Lung (tissue), 12 donors: ENCODE results near the gene NOTCH1. TPM values are rescaled to one million over a fixed set of nuclear protein-coding genes. Genes with fewer than 3 reads are reported as not detected.

Source experiments
- ATAC-seq: fragments of 200-7000 bp; cut with Tn5 transposase; one replicate; pipeline ENCODE4 v1.9.1; 2020; ENCODE audit warnings: moderate number of reproducible peaks; ENCODE audit not compliant: insufficient read depth, low FRiP score
- DNase-seq, 3 donors: peaks; one replicate each; pipeline ENCODE4 v3.0.0-alpha.2; 2013 to 2017
- H3K27ac ChIP-seq, 2 donors: one replicate each; pipeline ENCODE4 v1.5.1; 2013; ENCODE audit warnings: mild to moderate bottlenecking in 2 of 2, moderate library complexity in 2 of 2, control low read depth in 1 of 2, inconsistent platforms in 1 of 2, low read depth in 1 of 2, low read length in 1 of 2
- H3K27me3 ChIP-seq, 3 donors: one replicate each; pipeline ENCODE4 v1.5.1; 2013; ENCODE audit warnings: low read length in 2 of 3; ENCODE audit not compliant: control insufficient read depth in 3 of 3, insufficient read depth in 3 of 3
- H3K36me3 ChIP-seq, 4 donors: one replicate each; pipeline ENCODE4 v1.5.1; 2013; ENCODE audit warnings: low read length in 4 of 4, mild to moderate bottlenecking in 1 of 4, moderate library complexity in 1 of 4; ENCODE audit not compliant: control insufficient read depth in 4 of 4, insufficient read depth in 4 of 4
- H3K4me1 ChIP-seq, 5 donors: one replicate each; pipeline ENCODE4 v1.5.1; 2013; ENCODE audit warnings: low read length in 5 of 5, mild to moderate bottlenecking in 2 of 5, moderate library complexity in 1 of 5; ENCODE audit not compliant: control insufficient read depth in 5 of 5, insufficient read depth in 5 of 5
- H3K4me3 ChIP-seq: one replicate; pipeline ENCODE4 v1.5.1; 2013; ENCODE audit warnings: mild to moderate bottlenecking, control low read depth, moderate library complexity
- H3K9ac ChIP-seq, 2 donors: one replicate each; pipeline ENCODE4 v1.5.1; 2013; ENCODE audit warnings: low read length in 2 of 2, control low read depth in 1 of 2; ENCODE audit not compliant: insufficient read depth in 1 of 2
- H3K9me3 ChIP-seq, 4 donors: one replicate each; pipeline ENCODE4 v1.5.1; 2013; ENCODE audit warnings: low read length in 3 of 4, mild to moderate bottlenecking in 1 of 4, moderate library complexity in 1 of 4; ENCODE audit not compliant: control insufficient read depth in 4 of 4, insufficient read depth in 3 of 4
- CTCF ChIP-seq: IDR thresholded peaks from 2 replicates; pipeline ENCODE4 v1.5.1; 2012; ENCODE audit warnings: mild to moderate bottlenecking; ENCODE audit errors: control extremely low read depth, extremely low read depth
- WGBS, 2 donors: extraction: QIAGEN DNeasy Blood & Tissue Kit; methylation state at CpG; one replicate each; pipeline ENCODE4 v1.1.7; 2013; 5-methylcytosine and 5-hydroxymethylcytosine counted together
- polyA plus RNA-seq, 2 donors: library from polyadenylated mRNA; stranded (reverse); fragments of 200-250 nt; gene quantifications; one replicate each; pipeline ENCODE4 v1.2.1, GENCODE V29; 2013
- total RNA-seq, 2 donors: library from RNA; depleted of rRNA in 1 of 2; stranded (reverse); fragments of >200 nt in 1 of 2; gene quantifications; one replicate each; pipeline ENCODE4 v1.2.1, GENCODE V29; 2014 to 2021
- donor health status: control.
- donor health status: control.
- donor health status: Bipolar disorder and iron deficiency.
- donor health status: healthy.
- donor health status: DM: yes; HTN: yes; CAD: no.

NOTCH1 gene
- total and polyA plus RNA-seq, 4 donors = 23.9 to 101 (median 44.5) TPM

- Histone ChIP-seq H3K9me3 (no peaks in the 10 kb centered on the region), H3K4me1 (peaks cover 0 to 46% (median 23%) of the 10 kb centered on the region in 5 donors), H3K36me3 (peaks cover 0 to 24% (median 4%) of the 10 kb centered on the region in 4 donors), H3K9ac (no peak overlapping the region), H3K27me3 (no peaks in the 10 kb centered on the region), H3K27ac (peak overlapping the region; percentile 79 to 91), H3K4me3 (peak overlapping the region; percentile 78)
- no peak for ATAC-seq
- WGBS, 2 donors = 0 to 1% methylated on average over 13 to 41 of the region's 41 CpGs
- DNase-seq = no peak
- TF ChIP-seq CTCF = no peak
Measured at GRCh38 chr9:136545692-136545964, 220 bp downstream of the NOTCH1 start.

- peak in 1 of 3 donors; percentile 42 for DNase-seq
- whole genome bisulfite sequencing, 2 donors = 0% methylated on average over 69 to 82 of the region's 82 CpGs
- Histone ChIP-seq H3K9ac (no peak overlapping the region), H3K36me3 (peaks cover 0 to 24% (median 4%) of the 10 kb centered on the region in 4 donors), H3K27me3 (no peaks in the 10 kb centered on the region), H3K9me3 (no peaks in the 10 kb centered on the region), H3K27ac (peak overlapping the region; percentile 79 to 91), H3K4me3 (peak overlapping the region; percentile 78), H3K4me1 (peaks cover 0 to 46% (median 24%) of the 10 kb centered on the region in 5 donors)
- no peak for TF ChIP-seq CTCF
- ATAC-seq = no peak
Measured at GRCh38 chr9:136544964-136545691, 720 bp downstream of the NOTCH1 start.

- TF ChIP-seq CTCF = no peak
- H3K4me1 ChIP-seq = peaks cover 0 to 48% (median 24%) of the 10 kb centered on the region in 5 donors
- WGBS, 2 donors = 0 to 1% methylated on average over 31 of the region's 31 CpGs
- no peaks in the 10 kb centered on the region for H3K9me3 ChIP-seq
- peak overlapping the region; percentile 54 to 91 for H3K27ac ChIP-seq
- peak overlapping the region; percentile 78 for H3K4me3 ChIP-seq
- no peak overlapping the region for H3K9ac ChIP-seq
- no peaks in the 10 kb centered on the region for H3K27me3 ChIP-seq
- ATAC-seq (no peak), DNase-seq (peak; percentile 66 to 74 (median 71))
- H3K36me3 ChIP-seq = peaks cover 0 to 24% (median 4%) of the 10 kb centered on the region in 4 donors
Measured at GRCh38 chr9:136544548-136544963, 1.3 kb downstream of the NOTCH1 start.
